SK-N-SH (cell line): ENCODE measurements around the gene NOVA1. TPM values are rescaled to one million over a fixed set of nuclear protein-coding genes. Genes with fewer than 3 reads are reported as not detected.

Experiments
- CTCF ChIA-PET: fragments of 300-600, 350-600 bp; formaldehyde crosslinking; extraction: SDS; loops from one replicate; lab custom pipeline; 2021; lab: Yijun Ruan, JAX
- POLR2A ChIA-PET: fragments of 350-600 bp; sonication (Branson Sonifier 250); formaldehyde crosslinking; extraction: SDS; loops from one replicate; lab custom pipeline; 2020; ENCODE audit warnings: antibody characterized with exemption, inconsistent platforms; lab: Yijun Ruan, JAX
- DNase-seq: peaks from one replicate; pipeline ENCODE4 v3.0.0; 2012
- H2AFZ ChIP-seq: fragments of 200-600 bp; sonication (generic); 2 replicates; pipeline ENCODE4 v1.8.1; 2016; ENCODE audit warnings: antibody characterized with exemption, mild to moderate bottlenecking, low read depth
- H3F3A ChIP-seq: fragments of 200-600 bp; sonication (generic); replicated peaks from 2 replicates; pipeline ENCODE3; 2016; ENCODE audit warnings: antibody characterized with exemption, mild to moderate bottlenecking; ENCODE audit not compliant: insufficient read depth
- H3K27ac ChIP-seq, 2 experiments: fragments of 200-500 bp in 1 of 2; fragments of 200-600 bp in 1 of 2; sonication (Bioruptor generic) in 1 of 2; sonication (generic), shearing (Covaris generic) in 1 of 2; 2 replicates each; pipeline versions ENCODE4 v1.5.1 to v1.6.1; 2014 to 2016; ENCODE audit warnings: low read depth in 2 of 2, inconsistent platforms in 1 of 2, low read length in 1 of 2, mild to moderate bottlenecking in 1 of 2, mixed read lengths in 1 of 2
- H3K27me3 ChIP-seq: fragments of 200-600 bp; sonication (generic), shearing (Covaris generic); 2 replicates; pipeline ENCODE4 v1.6.1; 2016; ENCODE audit warnings: mixed run types; ENCODE audit not compliant: insufficient read depth
- H3K36me3 ChIP-seq, 2 experiments: fragments of 200-500 bp in 1 of 2; fragments of 200-600 bp in 1 of 2; sonication (Bioruptor generic) in 1 of 2; sonication (generic) in 1 of 2; replicated peaks in 1 of 2; 2 replicates each; pipeline versions ENCODE3 to v1.5.1; 2014 to 2016; ENCODE audit warnings: low read length in 1 of 2, mild to moderate bottlenecking in 1 of 2; ENCODE audit not compliant: insufficient read depth in 2 of 2, control insufficient read depth in 1 of 2
- H3K4me1 ChIP-seq, 2 experiments: fragments of 200-500 bp in 1 of 2; fragments of 200-600 bp in 1 of 2; sonication (Bioruptor generic) in 1 of 2; sonication (generic), shearing (Covaris generic) in 1 of 2; 2 replicates each; pipeline versions ENCODE4 v1.5.1 to v1.6.1; 2014 to 2016; ENCODE audit warnings: low read depth in 1 of 2, low read length in 1 of 2, mixed run types in 1 of 2; ENCODE audit not compliant: insufficient read depth in 2 of 2, control insufficient read depth in 1 of 2
- H3K4me2 ChIP-seq: fragments of 200-600 bp; sonication (generic), shearing (Covaris generic); 2 replicates; pipeline ENCODE4 v1.6.1; 2017; ENCODE audit warnings: mixed run types
- H3K4me3 ChIP-seq, 2 experiments: fragments of 200-500 bp in 1 of 2; fragments of 200-600 bp in 1 of 2; sonication (Bioruptor generic) in 1 of 2; sonication (generic), shearing (Covaris generic) in 1 of 2; 2 replicates each; pipeline versions ENCODE4 v1.5.1 to v1.8.1; 2014 to 2016; ENCODE audit warnings: low read depth in 2 of 2, inconsistent platforms in 1 of 2, low read length in 1 of 2, mild to moderate bottlenecking in 1 of 2, mixed read lengths in 1 of 2, moderate library complexity in 1 of 2
- H3K79me2 ChIP-seq: fragments of 200-600 bp; sonication (generic); 2 replicates; pipeline ENCODE4 v1.8.1; 2017; ENCODE audit warnings: mild to moderate bottlenecking; ENCODE audit not compliant: insufficient read depth
- H3K9ac ChIP-seq: fragments of 200-600 bp; sonication (generic); 2 replicates; pipeline ENCODE4 v1.6.1; 2017; ENCODE audit warnings: mixed run types
- H3K9me2 ChIP-seq: fragments of 200-600 bp; sonication (generic); 2 replicates; pipeline ENCODE4 v1.6.1; 2017; ENCODE audit warnings: mixed run types
- H3K9me3 ChIP-seq: fragments of 200-600 bp; sonication (generic); 2 replicates; pipeline ENCODE4 v1.6.1; 2017; ENCODE audit warnings: mixed run types, mild to moderate bottlenecking, moderate library complexity
- H4K20me1 ChIP-seq: fragments of 200-600 bp; sonication (generic); 2 replicates; pipeline ENCODE4 v1.6.1; 2017; ENCODE audit warnings: mild to moderate bottlenecking, mixed run types; ENCODE audit not compliant: insufficient read depth
- FOSL2 ChIP-seq: IDR thresholded peaks from 2 replicates; pipeline ENCODE4 v1.4.0; 2012; ENCODE audit warnings: low read depth, mild to moderate bottlenecking, moderate library complexity, borderline replicate concordance
- GABPA ChIP-seq: IDR thresholded peaks from 2 replicates; pipeline ENCODE4 v1.4.0; 2012; ENCODE audit warnings: low read depth, mild to moderate bottlenecking
- MAX ChIP-seq: IDR thresholded peaks from 2 replicates; pipeline ENCODE4 v1.4.0; 2012; ENCODE audit warnings: low read depth
- PBX3 ChIP-seq: IDR thresholded peaks from 2 replicates; pipeline ENCODE4; 2012
- REST ChIP-seq: IDR thresholded peaks from 2 replicates; pipeline ENCODE4 v1.6.1; 2012; ENCODE audit warnings: mild to moderate bottlenecking, low read depth, low read length, moderate library complexity
- RXRA ChIP-seq: IDR thresholded peaks from 2 replicates; pipeline ENCODE4 v1.4.0; 2012; ENCODE audit warnings: low read depth, mild to moderate bottlenecking, borderline replicate concordance
- SMC3 ChIP-seq: IDR thresholded peaks from 2 replicates; pipeline ENCODE4 v1.6.1; 2012; ENCODE audit warnings: low read depth, low read length, improper control_type of control experiment
- TAF1 ChIP-seq: IDR thresholded peaks from 2 replicates; pipeline ENCODE4 v1.6.1; 2012; ENCODE audit warnings: low read depth, mild to moderate bottlenecking, low read length, moderate library complexity, borderline replicate concordance
- TCF12 ChIP-seq: IDR thresholded peaks from 2 replicates; pipeline ENCODE4 v1.4.0; 2012
- USF2 ChIP-seq: fragments of 150-350 bp; IDR thresholded peaks from 2 replicates; pipeline ENCODE4 v1.6.1; 2017; ENCODE audit warnings: antibody characterized with exemption, low read length, low read depth, borderline replicate concordance
- ZBTB33 ChIP-seq: IDR thresholded peaks from 2 replicates; pipeline ENCODE4 v1.4.0; 2012; ENCODE audit warnings: low read depth, borderline replicate concordance
- WGBS: methylation state at CpG from one replicate; pipeline ENCODE4 v1.1.6; 2017; ENCODE audit warnings: low lambda C conversion rate; 5-methylcytosine and 5-hydroxymethylcytosine counted together
- polyA plus RNA-seq, 3 experiments: library from polyadenylated mRNA; depleted of rRNA; stranded (reverse); fragments of >200 nt; gene quantifications; 2 replicates each; pipeline ENCODE4 v1.2.3, GENCODE V29; 2012

Gene NOVA1
- polyA plus RNA-seq, 1 of the 3 experiments (the other 2 are of a cell fraction) = 0.44 TPM

- POLR2A ChIA-PET = no interaction called here
- Histone ChIP-seq H3K9me2 (no peaks in the 10 kb centered on the region), H3K27me3 (no peaks in the 10 kb centered on the region; the same call in 1 of the 2 replicates), H3F3A (no peaks in the 10 kb centered on the region), H3K4me1 (no peaks in the 10 kb centered on the region), H3K36me3 (no peaks in the 10 kb centered on the region), H3K79me2 (no peaks in the 10 kb centered on the region), H3K4me3 (no peak overlapping the region), H2AFZ (no peak overlapping the region), H3K9ac (no peak overlapping the region), H3K4me2 (no peak overlapping the region), H3K9me3 (no peaks in the 10 kb centered on the region), H4K20me1 (no peaks in the 10 kb centered on the region), H3K27ac (no peak overlapping the region)
- DNase-seq = no peak
- 14% methylated on average over 2 of the region's 2 CpGs for WGBS
- CTCF ChIA-PET = interaction anchor here (1.8 to 2.1 kb wide), 2 partner anchors 243 to 328 kb away, joined by 5 read pairs; no protein-coding TSS in a partner anchor
- TF ChIP-seq GABPA (no peak), SMC3 (no peak), TCF12 (no peak), USF2 (no peak), MAX (no peak), RXRA (no peak)
Observed at GRCh38 chr14:26402126-26402525, 195.7 kb downstream of the NOVA1 start.

GRCh38 chr14:26401179-26401968, 196.5 kb downstream of the NOVA1 start:
- no peak for TF ChIP-seq GABPA
- TF ChIP-seq ZBTB33 = no peak
- no peak for TF ChIP-seq TAF1
- TF ChIP-seq FOSL2 = no peak
- no peak for TF ChIP-seq REST
- TF ChIP-seq PBX3 = no peak
- CTCF ChIA-PET = interaction anchor here (1.8 to 2.1 kb wide), 2 partner anchors 244 to 329 kb away, joined by 5 read pairs; no protein-coding TSS in a partner anchor

More at GRCh38 chr14:26401179-26401968, 196.5 kb downstream of the NOVA1 start:
- Histone ChIP-seq H3K9ac (no peak overlapping the region), H3K9me3 (no peaks in the 10 kb centered on the region), H2AFZ (no peak overlapping the region), H3K4me1 (no peaks in the 10 kb centered on the region), H3K79me2 (no peaks in the 10 kb centered on the region), H3F3A (no peaks in the 10 kb centered on the region), H3K9me2 (no peaks in the 10 kb centered on the region), H3K4me3 (no peak overlapping the region), H3K27me3 (no peaks in the 10 kb centered on the region; the same call in 1 of the 2 replicates), H3K36me3 (no peaks in the 10 kb centered on the region), H4K20me1 (no peaks in the 10 kb centered on the region), H3K4me2 (no peak overlapping the region), H3K27ac (no peak overlapping the region)
- DNase-seq = no peak
- POLR2A ChIA-PET = no interaction called here
- WGBS = 9% methylated on average over 11 of the region's 11 CpGs
